Activated effector memory CD4-positive, alpha-beta T cell treated with anti-CD3 and anti-CD28 coated beads, Interleukin-2, amount 50 U/mL, for 16 hours (primary cell): ENCODE results near the gene PCK1.

Experiments used
- DNase-seq: peaks from one replicate; pipeline ENCODE4 v3.0.0-alpha.2; 2020

The PCK1 gene

GRCh38 chr20:57561356-57562279, 708 bp downstream of the PCK1 start:
- no peak for DNase-seq

DNA sequence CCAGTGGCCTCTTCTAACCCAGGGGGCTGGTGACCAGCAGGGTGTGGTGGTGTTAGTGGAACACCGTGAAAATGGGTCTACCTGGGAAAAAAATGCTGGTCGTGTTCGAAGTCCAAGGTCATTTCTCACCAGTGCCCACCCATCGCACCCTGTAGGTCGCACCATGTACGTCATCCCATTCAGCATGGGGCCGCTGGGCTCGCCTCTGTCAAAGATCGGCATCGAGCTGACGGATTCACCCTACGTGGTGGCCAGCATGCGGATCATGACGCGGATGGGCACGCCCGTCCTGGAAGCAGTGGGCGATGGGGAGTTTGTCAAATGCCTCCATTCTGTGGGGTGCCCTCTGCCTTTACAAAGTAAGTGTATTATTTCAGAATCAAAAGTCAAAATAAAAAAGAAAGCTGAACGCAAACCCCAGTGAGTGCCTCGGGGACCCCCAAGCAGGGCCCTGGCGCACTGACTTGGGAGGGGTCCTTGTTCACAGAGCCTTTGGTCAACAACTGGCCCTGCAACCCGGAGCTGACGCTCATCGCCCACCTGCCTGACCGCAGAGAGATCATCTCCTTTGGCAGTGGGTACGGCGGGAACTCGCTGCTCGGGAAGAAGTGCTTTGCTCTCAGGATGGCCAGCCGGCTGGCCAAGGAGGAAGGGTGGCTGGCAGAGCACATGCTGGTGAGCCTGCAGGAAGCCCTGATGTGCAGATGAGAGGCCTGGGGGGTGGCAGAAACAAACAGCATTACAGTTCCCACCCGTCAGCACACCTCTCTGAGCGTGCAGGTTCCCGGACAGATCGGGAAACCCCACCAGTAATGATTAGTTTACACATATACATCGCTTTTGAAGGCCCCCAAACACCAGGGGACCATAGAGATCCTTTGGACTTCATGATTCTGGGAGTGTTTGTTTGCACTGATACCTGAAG, 1.9 kb downstream of the PCK1 start:
- no peak for DNase-seq

DNA sequence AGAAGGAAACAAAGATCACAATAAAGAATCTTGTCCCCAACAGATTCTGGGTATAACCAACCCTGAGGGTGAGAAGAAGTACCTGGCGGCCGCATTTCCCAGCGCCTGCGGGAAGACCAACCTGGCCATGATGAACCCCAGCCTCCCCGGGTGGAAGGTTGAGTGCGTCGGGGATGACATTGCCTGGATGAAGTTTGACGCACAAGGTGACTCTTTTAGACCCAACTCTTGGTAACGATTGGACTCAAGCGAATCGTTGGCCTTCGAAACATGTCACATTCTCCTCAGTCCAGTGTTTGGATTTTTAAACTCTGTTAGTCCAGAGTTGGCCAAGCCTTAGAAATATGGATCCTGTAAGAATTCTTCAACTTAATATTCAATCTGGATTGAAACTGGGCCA, 2.6 kb downstream of the PCK1 start:
- no peak for DNase-seq

DNA sequence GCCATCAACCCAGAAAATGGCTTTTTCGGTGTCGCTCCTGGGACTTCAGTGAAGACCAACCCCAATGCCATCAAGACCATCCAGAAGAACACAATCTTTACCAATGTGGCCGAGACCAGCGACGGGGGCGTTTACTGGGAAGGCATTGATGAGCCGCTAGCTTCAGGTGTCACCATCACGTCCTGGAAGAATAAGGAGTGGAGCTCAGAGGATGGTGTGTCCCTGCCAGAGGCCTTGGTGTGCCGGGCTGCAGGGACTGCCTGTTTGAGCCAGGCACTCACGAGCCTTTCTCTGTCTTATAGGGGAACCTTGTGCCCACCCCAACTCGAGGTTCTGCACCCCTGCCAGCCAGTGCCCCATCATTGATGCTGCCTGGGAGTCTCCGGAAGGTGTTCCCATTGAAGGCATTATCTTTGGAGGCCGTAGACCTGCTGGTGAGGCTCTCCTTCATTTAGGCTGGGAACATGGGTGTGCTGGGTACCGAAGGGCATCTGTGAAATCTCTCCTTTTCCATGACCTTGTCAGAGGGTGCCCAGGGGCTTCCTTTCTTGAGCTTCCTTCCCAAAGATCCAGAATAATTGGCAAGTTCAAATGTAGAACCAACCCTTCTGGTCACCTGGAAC, 3.4 kb downstream of the PCK1 start:
- no peak for DNase-seq

GRCh38 chr20:57564951-57565642, 4.2 kb downstream of the PCK1 start:
- DNase-seq = no peak

DNA sequence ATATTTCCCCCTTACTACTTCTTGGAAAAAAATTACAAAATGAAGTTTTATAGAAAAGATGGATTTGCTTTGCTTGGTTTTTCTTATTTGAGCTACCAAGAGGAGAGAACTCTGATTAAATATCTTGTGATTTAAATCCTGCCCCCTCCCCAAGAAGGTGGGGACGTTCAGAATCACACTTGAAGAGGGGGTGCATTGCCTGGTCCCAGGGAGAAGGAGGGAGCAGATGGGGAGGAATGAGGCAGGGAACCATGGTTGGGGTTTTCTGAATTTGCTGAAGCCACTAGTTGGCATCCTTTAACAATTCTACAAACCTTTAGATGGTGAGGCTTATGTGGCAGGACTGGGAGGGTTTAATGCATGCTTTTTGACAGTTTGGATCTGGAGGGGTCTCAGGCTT, 5.5 kb downstream of the PCK1 start:
- no peak for DNase-seq

DNA sequence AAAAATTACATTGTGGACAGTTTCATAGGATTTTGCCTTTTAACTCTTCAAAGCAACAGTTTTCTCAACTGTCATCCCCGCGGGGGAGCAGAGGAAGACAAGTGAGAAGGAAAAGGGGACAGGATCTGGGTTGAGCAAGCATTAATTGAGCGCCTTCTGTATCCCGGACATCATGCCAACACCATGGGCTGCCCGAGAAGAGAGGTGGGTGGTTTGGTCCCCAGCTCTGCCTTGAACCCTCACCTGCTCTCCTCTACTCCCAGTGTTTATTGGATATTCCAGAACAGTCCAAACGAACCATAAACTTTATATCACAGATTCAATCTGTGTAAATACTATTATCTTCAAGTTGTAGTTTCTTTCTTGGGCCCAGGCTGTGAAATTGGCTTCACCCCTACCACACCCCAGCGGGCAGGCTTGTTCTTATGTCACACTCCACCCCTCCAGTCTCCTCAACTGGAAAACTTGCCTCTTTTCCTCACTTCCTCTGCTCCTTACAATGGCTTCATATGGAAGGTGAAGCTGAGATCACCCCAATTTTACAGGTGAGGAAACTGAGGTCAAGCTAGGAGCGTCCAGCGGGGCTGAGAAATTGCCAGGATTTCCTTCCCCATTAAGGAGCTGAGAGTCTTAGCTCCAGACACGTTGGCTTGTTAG, 6.0 kb downstream of the PCK1 start:
- DNase-seq = no peak

DNA sequence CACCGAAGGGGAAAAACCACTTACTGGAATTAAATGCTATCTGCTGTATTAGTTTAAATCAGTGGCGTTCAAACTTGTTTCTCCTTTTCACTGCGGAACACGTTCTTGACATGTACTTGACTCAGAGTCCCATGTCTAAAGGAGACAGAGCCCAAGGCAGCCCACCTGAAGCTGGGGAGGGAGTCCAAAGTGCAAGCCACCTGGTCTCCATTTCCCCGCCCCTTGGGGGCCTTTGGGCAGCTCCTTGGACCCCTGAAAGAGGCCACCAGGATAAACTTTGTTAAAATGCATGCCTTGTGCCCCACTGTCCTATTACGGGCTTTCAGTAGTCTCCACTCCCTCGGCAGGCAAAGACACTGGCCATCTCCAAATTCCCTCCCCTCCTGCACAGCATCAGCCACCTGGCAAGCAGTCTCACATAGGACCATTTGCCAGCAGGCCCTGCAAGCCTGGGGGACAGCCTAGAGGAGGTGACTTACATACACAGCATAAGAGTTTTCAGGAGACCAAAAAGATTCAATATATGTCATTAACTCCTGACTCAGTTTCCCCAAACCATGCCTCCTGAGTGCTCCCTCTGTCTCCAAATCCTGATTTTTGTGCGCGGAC, 6.7 kb downstream of the PCK1 start:
- no peak for DNase-seq

DNA sequence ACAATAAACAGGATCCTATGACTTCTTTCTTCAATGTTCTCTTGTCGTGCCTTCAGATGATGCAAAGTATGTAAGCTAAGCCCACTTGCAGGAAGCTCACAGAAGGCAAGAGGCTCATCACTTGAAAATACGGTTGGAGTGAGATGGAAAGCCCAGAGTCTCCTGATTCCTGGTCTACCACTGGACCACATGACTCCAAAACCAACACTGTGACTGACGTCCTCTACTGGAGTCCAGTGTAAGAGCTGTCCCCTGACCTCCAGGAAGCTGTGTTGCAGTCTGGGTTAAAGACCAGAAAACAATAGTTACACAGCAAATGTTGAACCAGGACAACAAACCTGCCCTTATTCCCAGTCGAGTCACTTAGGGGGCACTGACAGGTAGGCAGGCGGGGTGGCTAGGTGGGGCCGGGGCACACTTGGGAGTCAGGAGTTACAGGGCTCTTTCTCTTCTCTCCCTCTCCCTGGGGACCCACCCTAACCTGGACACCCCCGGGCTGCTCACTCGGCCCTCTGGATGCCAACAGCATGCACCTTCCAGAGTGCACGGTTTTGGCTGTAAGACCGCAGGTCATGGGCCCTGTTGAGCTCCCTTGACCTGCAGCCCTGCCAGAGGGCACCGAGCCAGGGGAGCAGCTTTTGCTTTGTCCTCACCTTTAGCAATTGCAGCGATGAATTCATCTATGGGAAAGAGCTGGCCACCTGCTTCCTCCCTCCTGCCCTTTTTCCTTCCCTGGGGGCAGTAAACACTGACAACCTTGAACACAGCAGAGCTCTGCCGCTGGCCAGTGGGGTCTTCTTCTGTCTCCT, 7.4 kb downstream of the PCK1 start:
- DNase-seq = no peak

DNA sequence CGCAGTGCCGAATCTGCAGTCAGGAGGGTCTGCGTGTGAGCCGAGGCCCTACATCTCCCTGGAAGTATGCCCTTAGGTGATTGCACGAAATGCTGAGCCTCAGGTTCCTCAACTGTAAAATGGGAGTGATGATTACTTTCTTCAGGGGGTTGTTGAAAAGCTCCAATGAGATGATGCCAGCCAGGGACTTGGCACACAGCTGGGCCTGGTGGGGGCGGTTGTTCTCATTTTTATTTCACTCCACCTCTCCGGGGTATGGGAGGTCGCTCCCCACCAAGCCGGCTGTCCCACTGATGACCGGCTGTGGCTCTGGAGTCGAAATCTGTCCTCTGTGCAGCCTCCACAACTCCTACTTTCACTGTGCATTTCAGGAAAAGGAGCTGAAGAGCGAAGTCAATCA, 8.1 kb downstream of the PCK1 start:
- DNase-seq = no peak

GRCh38 chr20:57570145-57570850, 9.4 kb downstream of the PCK1 start:
- DNase-seq = no peak

- DNase-seq = no peak
These were observed 10.0 kb downstream of the PCK1 start for GRCh38 chr20:57570920-57571319.

GRCh38 chr20:57571782-57572416, 11.0 kb downstream of the PCK1 start:
- no peak for DNase-seq

DNA sequence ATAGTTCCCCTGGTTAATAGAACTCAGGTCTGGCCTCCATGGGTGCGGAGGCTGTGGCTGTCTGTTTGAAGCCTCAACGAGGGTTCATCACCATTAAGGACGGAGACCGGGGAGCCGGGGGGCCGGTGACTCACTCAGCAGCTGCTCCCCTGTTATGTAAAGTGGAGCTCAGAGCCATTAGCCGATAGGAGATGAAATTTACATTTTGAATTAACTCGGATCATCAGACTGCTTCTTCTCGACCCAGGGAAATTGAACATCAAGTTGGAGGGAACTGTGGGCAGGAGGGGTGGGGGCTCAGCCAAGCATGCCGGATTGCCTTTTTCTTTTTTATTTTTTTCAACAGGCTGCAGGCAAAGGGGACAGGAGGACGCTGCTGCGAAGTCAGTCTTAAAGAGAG, 12.3 kb downstream of the PCK1 start:
- no peak for DNase-seq

GRCh38 chr20:57573894-57574293, 13.0 kb downstream of the PCK1 start:
- DNase-seq = no peak

- DNase-seq = no peak
These were observed 14.0 kb downstream of the PCK1 start for GRCh38 chr20:57574954-57575353.

- DNase-seq = no peak
These were observed 15.1 kb downstream of the PCK1 start for GRCh38 chr20:57576002-57576401.

DNA sequence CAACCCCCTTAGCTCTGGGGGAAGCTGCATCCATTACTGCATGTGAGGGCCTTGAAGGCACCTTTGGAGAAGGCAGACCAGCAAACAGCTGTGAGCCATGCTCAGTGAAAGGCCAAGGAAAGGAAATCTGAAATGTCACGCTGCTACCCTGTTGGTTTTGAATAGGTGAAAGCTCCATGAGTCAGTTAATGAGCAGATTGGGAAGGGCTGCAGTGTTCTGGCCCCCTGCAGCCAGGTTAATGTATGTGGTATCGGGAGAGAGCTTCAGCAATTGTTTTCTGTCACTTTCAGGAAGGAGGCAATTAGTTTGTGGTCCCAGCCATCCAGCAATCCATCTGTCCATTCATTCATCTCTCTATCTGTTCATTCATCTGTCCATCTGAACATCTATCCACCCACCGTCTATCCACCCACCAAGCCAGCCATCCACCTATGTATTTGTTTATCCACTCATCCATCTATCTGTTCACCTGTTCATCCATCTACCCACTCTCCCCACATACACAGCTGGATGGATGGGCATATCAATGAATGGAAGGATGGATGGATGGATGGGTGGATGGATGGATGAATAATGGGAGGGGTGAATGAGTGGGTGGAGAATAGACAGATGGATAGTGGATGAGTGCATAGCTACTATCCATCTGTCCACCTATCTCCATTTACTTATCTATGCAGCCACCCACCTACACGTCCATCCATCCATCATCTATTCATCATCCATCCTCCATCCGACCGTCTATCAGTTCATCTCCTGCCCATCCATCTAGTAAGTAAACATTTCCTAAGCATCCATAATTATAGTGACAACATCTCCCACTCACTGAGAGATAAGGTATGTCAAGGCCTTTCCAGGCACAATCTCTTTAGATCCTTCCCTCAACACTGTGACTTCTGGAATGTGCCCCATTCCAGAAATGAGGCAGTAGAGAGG, 16.0 kb downstream of the PCK1 start:
- DNase-seq = no peak
